ENCODE results near the gene CD8A.
"Not testable (repeated sequence)": the region's sequence is repeated elsewhere in the genome, so short reads cannot be mapped to it uniquely, and the experiment has no call there.

Gene CD8A

DNA sequence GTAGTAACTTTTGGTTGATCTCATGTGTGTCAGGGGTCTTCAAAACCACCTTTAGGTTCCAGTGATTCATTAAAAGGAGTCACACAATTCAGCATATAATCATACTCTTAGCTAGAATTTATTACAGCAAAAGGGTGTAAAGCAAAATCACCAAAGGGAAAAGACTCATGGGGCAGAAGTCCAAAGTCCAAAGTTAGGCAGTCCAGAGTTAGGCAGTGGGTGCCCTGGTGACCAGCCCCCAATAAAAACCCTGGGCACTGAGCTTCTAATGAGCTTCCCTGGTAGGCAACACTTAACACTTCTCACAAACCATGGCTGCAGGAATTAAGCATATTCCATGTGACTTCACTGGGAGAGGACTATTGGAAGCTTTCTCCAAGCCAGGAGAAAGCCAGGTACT, 51.2 kb downstream of the CD8A start:
- DNase-seq (ENCODE audit: low read depth, low spot score): not testable (repeated sequence)

DNA sequence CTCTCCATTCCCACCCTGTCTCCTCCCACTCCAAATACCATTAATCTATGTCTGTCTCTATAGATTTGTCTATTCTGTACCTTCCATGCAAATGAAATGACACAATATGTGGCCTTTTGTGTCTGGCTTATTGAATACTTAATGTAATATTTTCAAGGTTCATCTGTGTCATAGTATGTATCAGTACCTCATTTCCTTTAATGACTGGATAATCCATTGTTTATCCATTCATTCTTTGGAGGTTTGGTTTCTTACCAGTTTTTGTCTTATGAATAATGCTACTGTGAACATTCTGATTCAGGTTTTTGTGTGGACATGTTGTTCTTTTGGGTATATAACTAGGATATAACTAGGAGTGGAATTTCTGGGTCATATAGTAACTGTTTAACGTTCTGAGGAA, 55.8 kb downstream of the CD8A start:
- not testable (repeated sequence) for DNase-seq (ENCODE audit: low read depth, low spot score)
